Measurements from ENCODE around the gene ATG10.

Gene ATG10

GRCh38 chr5:82276800-82277612, 305.2 kb downstream of the ATG10 start:
- peak; percentile 9 for DNase-seq (ENCODE audit: low spot score)

GRCh38 chr5:82277613-82277986, 305.8 kb downstream of the ATG10 start:
- DNase-seq (ENCODE audit: low spot score): peak; percentile 19

GRCh38 chr5:82277987-82278710, 306.3 kb downstream of the ATG10 start, which contains the start of gene RPS23:
Gene RPS23, minus strand, starts transcription at chr5:82278354. Its CDS starts 31 bp downstream, at chr5:82278323.
- peak; percentile 92 for DNase-seq (ENCODE audit: low spot score)

- no peak for DNase-seq (ENCODE audit: low spot score)
Measured at GRCh38 chr5:82278711-82279370, 307.0 kb downstream of the ATG10 start.

GRCh38 chr5:82283893-82284292, 312.1 kb downstream of the ATG10 start:
- DNase-seq (ENCODE audit: low spot score): no peak

- DNase-seq (ENCODE audit: low spot score): no peak
Measured at GRCh38 chr5:82285206-82285605, 313.4 kb downstream of the ATG10 start.

GRCh38 chr5:82287625-82288024, 315.8 kb downstream of the ATG10 start:
- DNase-seq (ENCODE audit: low spot score): no peak

GRCh38 chr5:82290005-82290404, 318.2 kb downstream of the ATG10 start:
- no peak for DNase-seq (ENCODE audit: low spot score)

- no peak for DNase-seq (ENCODE audit: low spot score)
Measured at GRCh38 chr5:82290908-82291307, 319.1 kb downstream of the ATG10 start.

- DNase-seq (ENCODE audit: low spot score): no peak
Measured at GRCh38 chr5:82291420-82291819, 319.6 kb downstream of the ATG10 start.

- peak; percentile 13 for DNase-seq (ENCODE audit: low spot score)
Measured at GRCh38 chr5:82295144-82295543, 323.3 kb downstream of the ATG10 start.

GRCh38 chr5:82295959-82296531, 324.2 kb downstream of the ATG10 start:
- DNase-seq (ENCODE audit: low spot score): no peak

- no peak for DNase-seq (ENCODE audit: low spot score)
Measured at GRCh38 chr5:82296929-82297328, 325.1 kb downstream of the ATG10 start.

GRCh38 chr5:82297711-82298110, 325.9 kb downstream of the ATG10 start:
- DNase-seq (ENCODE audit: low spot score): no peak

GRCh38 chr5:82298668-82299067, 326.8 kb downstream of the ATG10 start:
- peak; percentile 27 for DNase-seq (ENCODE audit: low spot score)

- DNase-seq (ENCODE audit: low spot score): no peak
Measured at GRCh38 chr5:82301190-82301589, 329.4 kb downstream of the ATG10 start.
